Spinal cord (tissue), 10 donors: Measurements from ENCODE around the gene LEFTY1. TPM values are rescaled to one million over a fixed set of nuclear protein-coding genes. Genes with fewer than 3 reads are reported as not detected.

Source experiments
- DNase-seq, 6 donors: peaks; one replicate each; pipeline versions ENCODE4 v3.0.0 to v3.0.0-alpha.2; 2013 to 2015; ENCODE audit warnings: low spot score in 6 of 6, low read depth in 4 of 6
- H3K27ac ChIP-seq: one replicate; pipeline ENCODE4 v1.5.1; 2013; ENCODE audit warnings: low read depth, low read length, control low read depth
- H3K27me3 ChIP-seq: one replicate; pipeline ENCODE4 v1.6.1; 2013; ENCODE audit warnings: low read length; ENCODE audit not compliant: control insufficient read depth, insufficient read depth
- H3K36me3 ChIP-seq: one replicate; pipeline ENCODE4 v1.6.1; 2013; ENCODE audit warnings: low read length; ENCODE audit not compliant: control insufficient read depth, insufficient read depth
- H3K4me1 ChIP-seq: one replicate; pipeline ENCODE4 v1.6.1; 2013; ENCODE audit warnings: low read length; ENCODE audit not compliant: control insufficient read depth, insufficient read depth
- H3K4me3 ChIP-seq: one replicate; pipeline ENCODE4 v1.5.1; 2013; ENCODE audit warnings: low read depth, low read length, control low read depth
- H3K9me3 ChIP-seq: one replicate; pipeline ENCODE4 v1.6.1; 2013; ENCODE audit warnings: low read length; ENCODE audit not compliant: control insufficient read depth, insufficient read depth
- WGBS: methylation state at CpG from one replicate; pipeline ENCODE4 v1.1.5; 2013; ENCODE audit warnings: missing lambda C conversion rate; ENCODE audit not compliant: insufficient coverage; 5-methylcytosine and 5-hydroxymethylcytosine counted together
- polyA plus RNA-seq, 2 donors: library from polyadenylated mRNA; unstranded; fragments of 120-200 nt; gene quantifications; one replicate each; pipeline ENCODE4 v1.2.1, GENCODE V29; 2013; ENCODE audit not compliant: insufficient read length in 2 of 2
- total RNA-seq, 2 donors: library from RNA; depleted of rRNA in 1 of 2; stranded (reverse); fragments of 120-200 nt in 1 of 2; fragments of >200 nt in 1 of 2; gene quantifications; one replicate each; pipeline versions ENCODE4 v1.2.3 to v1.2.4, GENCODE V29; 2013 to 2014
- donor health status: healthy.

LEFTY1 gene
- total and polyA plus RNA-seq, 4 donors = 0.77 to 2.7 (median 1.7) TPM

GRCh38 chr1:225917536-225917935 lies 28.6 kb upstream of the LEFTY1 start:
- no peaks in the 10 kb centered on the region for H3K27me3 ChIP-seq
- H3K27ac ChIP-seq = no peak overlapping the region
- no peak for DNase-seq
- H3K36me3 ChIP-seq = peaks cover 39% of the 10 kb centered on the region
- WGBS = 100% methylated on average over 2 of the region's 5 CpGs
- H3K9me3 ChIP-seq = no peaks in the 10 kb centered on the region
- H3K4me3 ChIP-seq = no peak overlapping the region
- peaks cover 45% of the 10 kb centered on the region for H3K4me1 ChIP-seq

GRCh38 chr1:225917101-225917500 lies 28.2 kb upstream of the LEFTY1 start:
- Histone ChIP-seq H3K36me3 (peaks cover 37% of the 10 kb centered on the region), H3K4me3 (no peak overlapping the region), H3K27ac (no peak overlapping the region), H3K27me3 (no peaks in the 10 kb centered on the region), H3K4me1 (peaks cover 40% of the 10 kb centered on the region), H3K9me3 (no peaks in the 10 kb centered on the region)
- peak in 1 of 6 donors; percentile 68 for DNase-seq
- WGBS = 100% methylated on average over 1 of the region's 3 CpGs

- WGBS = 30% methylated on average over 6 of the region's 7 CpGs
- H3K9me3 ChIP-seq = no peaks in the 10 kb centered on the region
- H3K36me3 ChIP-seq = peaks cover 31% of the 10 kb centered on the region
- no peaks in the 10 kb centered on the region for H3K27me3 ChIP-seq
- DNase-seq = peak in 2 of 6 donors; percentile 67 to 71
- H3K4me3 ChIP-seq = no peak overlapping the region
- H3K4me1 ChIP-seq = peaks cover 35% of the 10 kb centered on the region
- H3K27ac ChIP-seq = no peak overlapping the region
These were observed 26.6 kb upstream of the LEFTY1 start for GRCh38 chr1:225915538-225915991.

GRCh38 chr1:225914947-225915346 lies 26.0 kb upstream of the LEFTY1 start:
- Histone ChIP-seq H3K36me3 (peaks cover 30% of the 10 kb centered on the region), H3K9me3 (no peaks in the 10 kb centered on the region), H3K27me3 (no peaks in the 10 kb centered on the region), H3K4me3 (no peak overlapping the region), H3K4me1 (peaks cover 30% of the 10 kb centered on the region), H3K27ac (no peak overlapping the region)
- 17% methylated on average over 3 of the region's 6 CpGs for WGBS
- peak in 2 of 6 donors; percentile 61 to 63 for DNase-seq

GRCh38 chr1:225914391-225914790 lies 25.4 kb upstream of the LEFTY1 start:
- no peaks in the 10 kb centered on the region for H3K9me3 ChIP-seq
- H3K27me3 ChIP-seq = no peaks in the 10 kb centered on the region
- no peak for DNase-seq
- peaks cover 29% of the 10 kb centered on the region for H3K36me3 ChIP-seq
- no peak overlapping the region for H3K4me3 ChIP-seq
- peaks cover 26% of the 10 kb centered on the region for H3K4me1 ChIP-seq
- no peak overlapping the region for H3K27ac ChIP-seq
- WGBS = 77% methylated on average over 3 of the region's 6 CpGs

- H3K4me1 ChIP-seq = peaks cover 24% of the 10 kb centered on the region
- no peaks in the 10 kb centered on the region for H3K9me3 ChIP-seq
- H3K4me3 ChIP-seq = no peak overlapping the region
- peak in 2 of 6 donors; percentile 56 to 62 for DNase-seq
- peaks cover 17% of the 10 kb centered on the region for H3K36me3 ChIP-seq
- no peaks in the 10 kb centered on the region for H3K27me3 ChIP-seq
- WGBS = 33% methylated on average over 45 of the region's 53 CpGs
- no peak overlapping the region for H3K27ac ChIP-seq
These were observed 22.5 kb upstream of the LEFTY1 start for GRCh38 chr1:225911191-225912130.

- 90% methylated on average over 1 of the region's 1 CpG for WGBS
- DNase-seq = no peak
- H3K9me3 ChIP-seq = no peaks in the 10 kb centered on the region
- H3K36me3 ChIP-seq = peaks cover 12% of the 10 kb centered on the region
- H3K4me3 ChIP-seq = no peak overlapping the region
- no peaks in the 10 kb centered on the region for H3K27me3 ChIP-seq
- H3K4me1 ChIP-seq = peaks cover 8% of the 10 kb centered on the region
- no peak overlapping the region for H3K27ac ChIP-seq
These were observed 20.5 kb upstream of the LEFTY1 start for GRCh38 chr1:225909477-225909876.

- H3K36me3 ChIP-seq = peaks cover 12% of the 10 kb centered on the region
- no peak overlapping the region for H3K27ac ChIP-seq
- H3K9me3 ChIP-seq = no peaks in the 10 kb centered on the region
- H3K4me3 ChIP-seq = no peak overlapping the region
- H3K27me3 ChIP-seq = no peaks in the 10 kb centered on the region
- WGBS = 83% methylated on average over 1 of the region's 2 CpGs
- peaks cover 7% of the 10 kb centered on the region for H3K4me1 ChIP-seq
- no peak for DNase-seq
These were observed 19.8 kb upstream of the LEFTY1 start for GRCh38 chr1:225908773-225909172.

GRCh38 chr1:225908013-225908640 lies 19.2 kb upstream of the LEFTY1 start:
- Histone ChIP-seq H3K9me3 (no peaks in the 10 kb centered on the region), H3K4me3 (no peak overlapping the region), H3K36me3 (peaks cover 12% of the 10 kb centered on the region), H3K4me1 (peaks cover 7% of the 10 kb centered on the region), H3K27ac (no peak overlapping the region), H3K27me3 (no peaks in the 10 kb centered on the region)
- WGBS = 77% methylated on average over 5 of the region's 5 CpGs
- DNase-seq = no peak
